Fibroblast of villous mesenchyme (primary cell): ENCODE data around the gene SLC14A1. TPM values are rescaled to one million over a fixed set of nuclear protein-coding genes. Genes with fewer than 3 reads are reported as not detected.
"Not testable (repeated sequence)": the region's sequence is repeated elsewhere in the genome, so short reads cannot be mapped to it uniquely, and the experiment has no call there.

Experiments
- DNase-seq: peaks from one replicate; pipeline ENCODE4 v3.0.0-alpha.2; 2010; ENCODE audit warnings: low read depth
- H3K4me3 ChIP-seq: 2 replicates; pipeline ENCODE4 v1.5.1; 2011; ENCODE audit warnings: low read depth, mild to moderate bottlenecking, low read length
- CTCF ChIP-seq: IDR thresholded peaks from 2 replicates; pipeline ENCODE4 v1.5.1; 2012; ENCODE audit warnings: low read depth, mild to moderate bottlenecking, low read length; ENCODE audit not compliant: insufficient read depth
- total RNA-seq: library from RNA; depleted of rRNA; stranded (reverse); fragments of >200 nt; gene quantifications from 2 replicates; pipeline ENCODE4 v1.2.3, GENCODE V29; 2012

Gene SLC14A1
- total RNA-seq, 1 donor: 0.86 TPM

- no peak for DNase-seq
- H3K4me3 ChIP-seq: no peak overlapping the region
- no peak for TF ChIP-seq CTCF
Measured at GRCh38 chr18:45749918-45750689, 26.1 kb downstream of the SLC14A1 start.

GRCh38 chr18:45751766-45752165 is 27.8 kb downstream of the SLC14A1 start:
- H3K4me3 ChIP-seq: no peak overlapping the region
- no peak for DNase-seq
- no peak for TF ChIP-seq CTCF

GRCh38 chr18:45752681-45753080 is 28.7 kb downstream of the SLC14A1 start:
- no peak for DNase-seq
- no peak overlapping the region for H3K4me3 ChIP-seq
- no peak for TF ChIP-seq CTCF

- DNase-seq: peak; percentile 90
- no peak for TF ChIP-seq CTCF
- no peak overlapping the region for H3K4me3 ChIP-seq
Measured at GRCh38 chr18:45753286-45753685, 29.3 kb downstream of the SLC14A1 start.

GRCh38 chr18:45755934-45756333 is 32.0 kb downstream of the SLC14A1 start:
- H3K4me3 ChIP-seq: no peak overlapping the region
- DNase-seq: peak; percentile 12
- no peak for TF ChIP-seq CTCF

GRCh38 chr18:45757005-45757404 is 33.0 kb downstream of the SLC14A1 start:
- TF ChIP-seq CTCF: no peak
- DNase-seq: no peak
- no peak overlapping the region for H3K4me3 ChIP-seq

- DNase-seq, H3K4me3 ChIP-seq: not testable (repeated sequence)
Measured at GRCh38 chr18:45757644-45758043, 33.7 kb downstream of the SLC14A1 start.
